ENCODE measurements around the gene MAP4K4. TPM values are rescaled to one million over a fixed set of nuclear protein-coding genes. Genes with fewer than 3 reads are reported as not detected.

Gene MAP4K4
- total RNA-seq, 1 donor from 2014 or later: 232 TPM

- TF ChIP-seq, protein P1, sequence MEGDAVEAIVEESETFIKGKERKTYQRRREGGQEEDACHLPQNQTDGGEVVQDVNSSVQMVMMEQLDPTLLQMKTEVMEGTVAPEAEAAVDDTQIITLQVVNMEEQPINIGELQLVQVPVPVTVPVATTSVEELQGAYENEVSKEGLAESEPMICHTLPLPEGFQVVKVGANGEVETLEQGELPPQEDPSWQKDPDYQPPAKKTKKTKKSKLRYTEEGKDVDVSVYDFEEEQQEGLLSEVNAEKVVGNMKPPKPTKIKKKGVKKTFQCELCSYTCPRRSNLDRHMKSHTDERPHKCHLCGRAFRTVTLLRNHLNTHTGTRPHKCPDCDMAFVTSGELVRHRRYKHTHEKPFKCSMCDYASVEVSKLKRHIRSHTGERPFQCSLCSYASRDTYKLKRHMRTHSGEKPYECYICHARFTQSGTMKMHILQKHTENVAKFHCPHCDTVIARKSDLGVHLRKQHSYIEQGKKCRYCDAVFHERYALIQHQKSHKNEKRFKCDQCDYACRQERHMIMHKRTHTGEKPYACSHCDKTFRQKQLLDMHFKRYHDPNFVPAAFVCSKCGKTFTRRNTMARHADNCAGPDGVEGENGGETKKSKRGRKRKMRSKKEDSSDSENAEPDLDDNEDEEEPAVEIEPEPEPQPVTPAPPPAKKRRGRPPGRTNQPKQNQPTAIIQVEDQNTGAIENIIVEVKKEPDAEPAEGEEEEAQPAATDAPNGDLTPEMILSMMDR (IDR thresholded peaks at IDR 0.05): no peak
- Mint-ChIP-seq H3K36me3 (ENCODE audit: low read depth) (peaks cover 95% of the 10 kb centered on the region), H3K4me3 (no peak overlapping the region), H3K27ac (no peak overlapping the region), H3K27me3 (no peaks in the 10 kb centered on the region), H3K4me1 (no peaks in the 10 kb centered on the region), H3K9me3 (no peaks in the 10 kb centered on the region)
- ATAC-seq (ENCODE audit: low read depth) (no peak), DNase-seq (no peak)
- intact Hi-C loops (cut with micrococcal nuclease): no loop called here
- POLR2A ChIA-PET: no interaction called here
- CTCF ChIA-PET: interaction anchor here (1.7 kb wide), 2 partner anchors 370 to 528 kb away, joined by 5 to 6 read pairs; no protein-coding TSS in a partner anchor
These were observed 172.9 kb downstream of the MAP4K4 start for GRCh38 chr2:101870444-101870843.

GRCh38 chr2:101871480-101871879 is 174.0 kb downstream of the MAP4K4 start:
- H3K27ac Mint-ChIP-seq: no peak overlapping the region

DNA sequence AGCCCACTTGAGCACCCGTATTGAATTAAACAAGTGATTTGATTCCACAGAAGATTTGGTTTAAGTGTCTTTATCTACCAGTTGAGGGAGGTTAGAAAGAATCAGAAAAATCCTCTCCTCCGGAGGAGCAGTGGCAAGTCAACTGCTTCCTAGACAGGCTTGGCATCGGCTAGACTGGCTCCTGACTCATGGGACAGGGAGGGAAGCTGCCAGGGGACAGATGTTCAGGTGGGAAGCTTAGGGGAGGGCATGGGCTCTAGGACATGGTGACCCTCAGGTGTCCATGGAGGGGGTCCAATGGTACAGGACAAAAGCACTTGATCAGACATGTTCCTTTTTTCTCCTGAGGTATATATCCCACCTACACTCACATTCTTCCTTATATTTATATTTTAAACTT is 175.0 kb downstream of the MAP4K4 start:
- TF ChIP-seq, protein P1 (IDR thresholded peaks at IDR 0.05): no peak
- H3K27ac Mint-ChIP-seq: no peak overlapping the region
- H3K36me3 Mint-ChIP-seq (ENCODE audit: low read depth): peaks cover 96% of the 10 kb centered on the region
- H3K4me3 Mint-ChIP-seq: no peak overlapping the region
- POLR2A ChIA-PET: no interaction called here
- CTCF ChIA-PET: no interaction called here
- no peaks in the 10 kb centered on the region for H3K27me3 Mint-ChIP-seq
- H3K9me3 Mint-ChIP-seq: no peaks in the 10 kb centered on the region
- no peak for DNase-seq
- no peak for ATAC-seq (ENCODE audit: low read depth)
- intact Hi-C loops (cut with micrococcal nuclease): no loop called here
- H3K4me1 Mint-ChIP-seq: no peaks in the 10 kb centered on the region

More at GRCh38 chr2:101871480-101871879, 174.0 kb downstream of the MAP4K4 start:
- no peak overlapping the region for H3K4me3 Mint-ChIP-seq
- H3K4me1 Mint-ChIP-seq: no peaks in the 10 kb centered on the region
- TF ChIP-seq, protein P1 (IDR thresholded peaks at IDR 0.05): no peak
- ChIA-PET POLR2A (no interaction called here), CTCF (interaction anchor here (1.7 kb wide), 2 partner anchors 369 to 530 kb away, joined by 5 to 6 read pairs; no protein-coding TSS in a partner anchor)
- H3K27me3 Mint-ChIP-seq: no peaks in the 10 kb centered on the region
- no peaks in the 10 kb centered on the region for H3K9me3 Mint-ChIP-seq
- DNase-seq (no peak), ATAC-seq (ENCODE audit: low read depth) (no peak)
- H3K36me3 Mint-ChIP-seq (ENCODE audit: low read depth): peaks cover 96% of the 10 kb centered on the region
- intact Hi-C loops (cut with micrococcal nuclease): no loop called here

DNA sequence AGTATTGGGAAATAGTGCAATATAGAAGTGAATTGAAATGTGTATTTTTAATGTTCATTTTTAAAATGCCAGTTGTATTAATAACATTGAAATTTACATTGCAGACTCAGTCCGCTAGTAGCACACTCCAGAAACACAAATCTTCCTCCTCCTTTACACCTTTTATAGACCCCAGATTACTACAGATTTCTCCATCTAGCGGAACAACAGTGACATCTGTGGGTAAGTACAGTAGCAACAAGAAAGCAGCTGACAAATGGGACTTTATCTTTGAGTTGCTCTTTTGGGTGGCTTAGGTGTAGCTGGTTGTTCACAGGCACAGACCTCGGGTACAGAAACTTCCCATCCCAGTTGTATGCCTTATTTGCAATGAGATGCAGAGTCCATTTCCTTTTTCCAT is 176.0 kb downstream of the MAP4K4 start:
- no peak overlapping the region for H3K27ac Mint-ChIP-seq
- DNase-seq (no peak), ATAC-seq (ENCODE audit: low read depth) (no peak)
- H3K9me3 Mint-ChIP-seq: no peaks in the 10 kb centered on the region
- no peak overlapping the region for H3K4me3 Mint-ChIP-seq
- no peaks in the 10 kb centered on the region for H3K27me3 Mint-ChIP-seq
- CTCF ChIA-PET: interaction anchor here (0.9 to 1.2 kb wide), 2 partner anchors 455 to 524 kb away, joined by 4 to 5 read pairs; no protein-coding TSS in a partner anchor
- POLR2A ChIA-PET: no interaction called here
- intact Hi-C loops (cut with micrococcal nuclease): loop anchor here (1.0 kb wide), 1 partner anchor 454 kb away; no protein-coding TSS in a partner anchor
- no peaks in the 10 kb centered on the region for H3K4me1 Mint-ChIP-seq
- TF ChIP-seq, protein P1 (IDR thresholded peaks at IDR 0.05): no peak
- H3K36me3 Mint-ChIP-seq (ENCODE audit: low read depth): peaks cover 93% of the 10 kb centered on the region

GRCh38 chr2:101874069-101874468 is 176.6 kb downstream of the MAP4K4 start:
- TF ChIP-seq, protein P1 (IDR thresholded peaks at IDR 0.05): no peak
- Mint-ChIP-seq H3K4me1 (no peaks in the 10 kb centered on the region), H3K36me3 (ENCODE audit: low read depth) (peaks cover 94% of the 10 kb centered on the region), H3K4me3 (no peak overlapping the region), H3K9me3 (no peaks in the 10 kb centered on the region), H3K27me3 (no peaks in the 10 kb centered on the region), H3K27ac (no peak overlapping the region)
- ATAC-seq (ENCODE audit: low read depth): no peak
- CTCF ChIA-PET: interaction anchor here (0.9 to 1.2 kb wide), 2 partner anchors 455 to 525 kb away, joined by 4 to 5 read pairs; no protein-coding TSS in a partner anchor
- POLR2A ChIA-PET: no interaction called here
- intact Hi-C loops (cut with micrococcal nuclease): no loop called here
- DNase-seq: no peak
